Breast epithelium (tissue), 4 donors: ENCODE data around the gene STX18. TPM values are rescaled to one million over a fixed set of nuclear protein-coding genes. Genes with fewer than 3 reads are reported as not detected.

Source experiments
- DNase-seq, 2 donors: peaks; one replicate each; pipeline ENCODE4 v3.0.0-alpha.2; 2019; ENCODE audit warnings: low spot score in 2 of 2
- H3K27ac ChIP-seq, 2 donors: fragments of 200-600 bp; sonication (generic) in 1 of 2; one replicate each; pipeline ENCODE4 v1.5.1; 2016 to 2019; ENCODE audit warnings: mild to moderate bottlenecking in 1 of 2
- H3K27me3 ChIP-seq, 2 donors: fragments of 200-600 bp; sonication (generic) in 1 of 2; one replicate each; pipeline versions ENCODE4 v1.5.1 to v1.6.0; 2017 to 2019; ENCODE audit warnings: control low read depth in 1 of 2, mild to moderate bottlenecking in 1 of 2
- H3K36me3 ChIP-seq: fragments of 200-600 bp; one replicate; pipeline ENCODE4 v1.5.1; 2019
- H3K4me1 ChIP-seq, 2 donors: fragments of 200-600 bp; sonication (generic); one replicate each; pipeline ENCODE4 v1.5.1; 2016 to 2019; ENCODE audit warnings: control low read depth in 1 of 2
- H3K4me3 ChIP-seq, 3 donors: fragments of 200-600 bp; sonication (generic); 1 replicate in 2 of 3; 2 replicates in 1 of 3; pipeline ENCODE4 v1.5.1; 2016 to 2019; ENCODE audit warnings: mild to moderate bottlenecking in 3 of 3, moderate library complexity in 2 of 3
- H3K9me3 ChIP-seq, 2 donors: fragments of 200-600 bp; sonication (generic) in 1 of 2; one replicate each; pipeline ENCODE4 v1.5.1; 2016 to 2019; ENCODE audit warnings: control low read depth in 1 of 2
- POLR2A ChIP-seq: fragments of 450-650 bp; IDR thresholded peaks from one replicate; pipeline ENCODE4 v1.6.1; 2016; ENCODE audit warnings: antibody characterized with exemption, mild to moderate bottlenecking, moderate library complexity
- POLR2AphosphoS5 ChIP-seq, 3 donors: sonication (generic); formaldehyde crosslinking; IDR thresholded peaks; one replicate each; pipeline ENCODE4 v1.6.1; 2017; ENCODE audit warnings: antibody characterized with exemption in 3 of 3
- intact Hi-C: fragments of 100-400 bp; cut with DNase I; formaldehyde crosslinking; loops from one replicate; pipeline ENCODE4 v1.15.1; 2023; ENCODE audit warnings: low total_unique reads
- total RNA-seq, 3 donors: library from RNA; depleted of rRNA; stranded (reverse); fragments of >200 nt; gene quantifications; one replicate each; pipeline ENCODE4 v1.1.0, GENCODE V29; 2016
- TF ChIP-seq, protein P1 (sequence below), 3 donors: fragments of 450-650 bp; IDR thresholded peaks; one replicate each; pipeline ENCODE4 v1.5.1; 2016 to 2017; ENCODE audit warnings: antibody characterized with exemption in 3 of 3, mild to moderate bottlenecking in 3 of 3, moderate library complexity in 3 of 3

STX18 gene
- total RNA-seq, 3 donors from 2014 or later: 32.2 to 36.3 (median 32.8) TPM

DNA sequence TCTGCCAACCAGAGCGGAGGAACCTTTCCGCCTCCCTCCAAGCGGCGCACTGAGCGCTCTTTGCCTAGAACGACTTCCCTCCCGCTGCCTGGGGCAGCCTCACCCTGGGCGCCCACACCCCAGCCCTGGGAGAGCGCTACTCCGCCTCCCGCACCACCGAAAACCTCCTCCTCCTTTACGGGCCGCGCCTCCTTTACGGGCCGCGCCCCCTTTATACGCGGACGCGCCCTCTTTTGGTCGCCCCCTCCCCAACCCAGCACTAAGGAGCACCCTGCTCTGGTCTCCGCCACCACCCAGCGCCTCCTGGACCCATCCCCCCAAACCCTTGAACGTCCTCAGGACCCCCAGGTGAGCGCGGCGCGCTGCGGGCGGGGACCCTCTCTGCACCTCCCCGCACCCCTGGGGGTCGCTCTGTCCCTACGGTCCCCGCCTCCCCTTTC lies 155.5 kb downstream of the STX18 start:
- intact Hi-C loops: no loop called here
- DNase-seq: no peak
- Histone ChIP-seq H3K36me3 (no peaks in the 10 kb centered on the region), H3K27ac (no peak overlapping the region), H3K27me3 (peaks cover 12 to 53% of the 10 kb centered on the region in 2 donors), H3K9me3 (no peaks in the 10 kb centered on the region), H3K4me3 (peak overlapping the region; percentile 14 to 74 (median 58)), H3K4me1 (peaks cover 8 to 13% of the 10 kb centered on the region in 2 donors)
- no peak for TF ChIP-seq POLR2AphosphoS5 (IDR thresholded peaks at IDR 0.05)
- TF ChIP-seq, protein P1, sequence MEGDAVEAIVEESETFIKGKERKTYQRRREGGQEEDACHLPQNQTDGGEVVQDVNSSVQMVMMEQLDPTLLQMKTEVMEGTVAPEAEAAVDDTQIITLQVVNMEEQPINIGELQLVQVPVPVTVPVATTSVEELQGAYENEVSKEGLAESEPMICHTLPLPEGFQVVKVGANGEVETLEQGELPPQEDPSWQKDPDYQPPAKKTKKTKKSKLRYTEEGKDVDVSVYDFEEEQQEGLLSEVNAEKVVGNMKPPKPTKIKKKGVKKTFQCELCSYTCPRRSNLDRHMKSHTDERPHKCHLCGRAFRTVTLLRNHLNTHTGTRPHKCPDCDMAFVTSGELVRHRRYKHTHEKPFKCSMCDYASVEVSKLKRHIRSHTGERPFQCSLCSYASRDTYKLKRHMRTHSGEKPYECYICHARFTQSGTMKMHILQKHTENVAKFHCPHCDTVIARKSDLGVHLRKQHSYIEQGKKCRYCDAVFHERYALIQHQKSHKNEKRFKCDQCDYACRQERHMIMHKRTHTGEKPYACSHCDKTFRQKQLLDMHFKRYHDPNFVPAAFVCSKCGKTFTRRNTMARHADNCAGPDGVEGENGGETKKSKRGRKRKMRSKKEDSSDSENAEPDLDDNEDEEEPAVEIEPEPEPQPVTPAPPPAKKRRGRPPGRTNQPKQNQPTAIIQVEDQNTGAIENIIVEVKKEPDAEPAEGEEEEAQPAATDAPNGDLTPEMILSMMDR (IDR thresholded peaks at IDR 0.05): no peak
- TF ChIP-seq POLR2A: no peak

DNA sequence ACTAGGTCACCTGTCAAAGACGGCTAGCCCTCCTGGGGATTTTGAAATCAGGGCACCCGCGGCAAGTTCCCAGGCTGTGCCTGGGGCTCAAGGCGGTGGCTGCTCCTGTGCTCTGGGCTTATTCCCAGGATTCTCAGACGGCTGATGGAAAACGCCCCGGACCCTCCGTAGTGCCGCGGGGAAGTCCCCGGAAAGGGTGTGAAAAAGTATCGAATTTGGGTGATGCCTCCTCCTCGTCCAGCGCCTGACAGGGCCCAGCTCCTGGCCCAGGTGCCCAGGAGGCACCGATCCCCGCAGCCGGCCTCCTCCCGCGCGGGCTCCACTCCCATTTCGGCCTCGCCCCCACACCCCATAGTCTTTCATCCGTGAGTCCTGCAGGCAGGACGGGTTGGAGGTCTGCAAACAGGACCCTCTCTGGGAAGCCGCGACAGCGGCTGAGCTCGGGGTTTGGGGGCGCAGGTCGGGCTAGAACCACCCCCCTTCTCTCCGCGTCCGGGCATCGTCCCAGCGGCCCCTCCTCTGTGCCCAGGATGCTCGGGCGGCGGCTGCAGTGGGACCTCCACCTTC lies 156.0 kb downstream of the STX18 start:
- Histone ChIP-seq H3K36me3 (no peaks in the 10 kb centered on the region), H3K27ac (no peak overlapping the region), H3K27me3 (peaks cover 12 to 53% of the 10 kb centered on the region in 2 donors), H3K4me1 (peaks cover 8 to 13% of the 10 kb centered on the region in 2 donors), H3K4me3 (peak overlapping the region in 2 of 3 donors; percentile 58 to 74), H3K9me3 (no peaks in the 10 kb centered on the region)
- DNase-seq: no peak
- TF ChIP-seq, protein P1 (IDR thresholded peaks at IDR 0.05): no peak
- no peak for TF ChIP-seq POLR2A
- TF ChIP-seq POLR2AphosphoS5 (IDR thresholded peaks at IDR 0.05): no peak
- intact Hi-C loops: no loop called here

DNA sequence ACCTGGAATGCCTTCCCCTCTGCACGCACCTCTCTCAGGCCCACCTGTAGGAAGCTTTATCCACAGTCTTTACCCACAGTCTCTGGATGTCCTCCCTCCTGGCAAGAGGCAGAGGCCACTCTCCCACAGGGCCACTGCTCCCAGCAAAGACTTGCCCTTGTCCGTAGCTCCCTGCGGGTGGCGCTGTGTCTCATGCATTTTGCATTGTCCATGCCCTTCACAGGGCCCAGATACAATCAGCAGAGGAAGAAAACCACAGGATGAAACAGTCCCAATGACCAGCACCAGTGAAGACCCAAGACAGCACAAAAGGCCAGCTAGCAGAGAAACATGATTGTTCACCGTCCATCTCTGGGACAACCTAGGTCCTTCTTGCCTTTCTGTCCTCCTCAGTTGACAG lies 157.0 kb downstream of the STX18 start:
- Histone ChIP-seq H3K27me3 (peaks cover 12 to 52% of the 10 kb centered on the region in 2 donors), H3K27ac (no peak overlapping the region), H3K36me3 (no peaks in the 10 kb centered on the region), H3K9me3 (no peaks in the 10 kb centered on the region), H3K4me1 (peaks cover 8 to 13% of the 10 kb centered on the region in 2 donors), H3K4me3 (no peak overlapping the region)
- DNase-seq: no peak
- TF ChIP-seq, protein P1 (IDR thresholded peaks at IDR 0.05): no peak
- no peak for TF ChIP-seq POLR2A
- TF ChIP-seq POLR2AphosphoS5 (IDR thresholded peaks at IDR 0.05): no peak
- intact Hi-C loops: no loop called here

DNA sequence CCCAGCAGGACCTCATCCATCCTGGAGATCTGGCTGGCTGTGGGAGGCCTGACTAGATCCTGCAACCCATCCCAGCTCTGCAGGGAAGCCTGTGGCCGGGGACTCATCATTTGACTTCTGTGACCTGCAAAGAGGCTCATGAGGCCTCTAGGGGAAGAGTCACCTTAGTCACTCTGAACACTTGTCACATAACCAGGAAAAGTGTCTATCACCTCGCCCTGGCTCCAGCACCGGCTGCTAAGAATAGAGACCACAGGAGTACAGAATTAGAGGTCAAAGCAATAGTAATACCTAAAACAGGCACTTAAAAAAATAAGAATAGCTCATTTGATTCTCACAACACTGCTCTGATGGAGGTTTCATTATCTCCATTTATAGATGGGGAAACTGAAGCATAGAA lies 158.8 kb downstream of the STX18 start:
- TF ChIP-seq POLR2A: no peak
- TF ChIP-seq POLR2AphosphoS5 (IDR thresholded peaks at IDR 0.05): no peak
- TF ChIP-seq, protein P1 (IDR thresholded peaks at IDR 0.05): no peak
- Histone ChIP-seq H3K27ac (no peak overlapping the region), H3K36me3 (no peaks in the 10 kb centered on the region), H3K4me1 (peaks cover 8% of the 10 kb centered on the region in 2 donors), H3K27me3 (peaks cover 12 to 40% of the 10 kb centered on the region in 2 donors), H3K4me3 (no peak overlapping the region), H3K9me3 (no peaks in the 10 kb centered on the region)
- DNase-seq: no peak
- intact Hi-C loops: no loop called here

DNA sequence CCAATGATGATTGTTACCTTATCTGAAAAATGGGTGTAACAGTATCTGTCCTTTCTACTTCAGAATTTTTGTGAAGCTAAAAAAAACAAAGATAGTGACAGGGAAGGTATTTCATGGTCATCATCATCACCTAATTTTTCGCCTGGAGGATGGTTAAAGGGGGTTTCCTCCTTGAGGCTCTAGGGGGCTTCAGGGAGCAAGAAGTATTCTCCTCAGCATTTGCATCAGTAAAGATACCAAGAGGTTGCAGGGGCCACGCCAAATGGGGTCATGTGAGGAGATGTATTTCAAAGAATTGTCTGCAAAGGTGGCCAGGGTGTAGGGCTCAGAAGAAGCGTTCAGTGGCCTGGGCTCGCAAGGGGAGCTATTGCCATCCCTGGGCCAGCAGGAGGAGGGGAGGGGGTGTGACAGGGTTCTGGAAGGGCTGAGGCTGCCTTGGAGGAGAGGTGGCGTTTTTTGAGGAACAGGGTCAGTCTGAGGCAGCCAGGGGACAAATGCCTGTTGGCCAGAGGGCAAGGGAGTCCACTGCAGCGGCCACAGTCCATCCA lies 162.2 kb downstream of the STX18 start:
- no peak overlapping the region for H3K27ac ChIP-seq
- H3K36me3 ChIP-seq: no peaks in the 10 kb centered on the region
- no peak overlapping the region for H3K4me3 ChIP-seq
- no peaks in the 10 kb centered on the region for H3K4me1 ChIP-seq
- TF ChIP-seq, protein P1 (IDR thresholded peaks at IDR 0.05): no peak
- TF ChIP-seq POLR2AphosphoS5 (IDR thresholded peaks at IDR 0.05) (no peak), POLR2A (no peak)
- DNase-seq: no peak
- intact Hi-C loops: no loop called here
- H3K9me3 ChIP-seq: peaks cover 3 to 7% of the 10 kb centered on the region in 2 donors
- H3K27me3 ChIP-seq: peaks cover 0 to 7% of the 10 kb centered on the region in 2 donors
